Measurements from ENCODE around the gene SPEF2. TPM values are rescaled to one million over a fixed set of nuclear protein-coding genes. Genes with fewer than 3 reads are reported as not detected.

Gene SPEF2
- total and polyA plus RNA-seq, 5 experiments from 2014 or later = 9.9 to 13.7 (median 10.9) TPM

DNA sequence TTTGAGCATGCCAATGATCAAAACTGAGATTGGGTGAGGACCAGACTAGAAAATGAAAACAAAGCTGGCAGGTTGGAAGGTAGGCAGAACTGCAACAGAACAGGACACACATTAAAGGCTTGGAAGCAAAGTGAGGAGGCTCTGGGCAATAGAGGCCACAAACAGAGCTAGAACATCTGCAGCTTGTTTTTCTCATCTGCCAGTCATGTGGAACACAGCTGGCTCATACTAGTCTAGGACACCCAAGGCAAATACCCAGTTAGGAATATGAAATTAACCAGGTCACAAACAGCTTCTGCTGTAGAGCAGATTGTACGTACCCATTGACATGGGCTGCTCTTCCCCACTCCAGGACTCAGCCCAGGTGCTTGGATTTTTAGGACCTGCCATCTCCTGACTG, 61.7 kb downstream of the SPEF2 start:
- ATAC-seq (peak in 1 of 2 donors; percentile 28), DNase-seq (no peak)
- peak overlapping the region in 9 of 10 donors; percentile 12 to 93 (median 79) for H3K27ac Mint-ChIP-seq
- H3K9me3 Mint-ChIP-seq = no peaks in the 10 kb centered on the region
- H3K27me3 Mint-ChIP-seq = no peaks in the 10 kb centered on the region
- H3K4me1 Mint-ChIP-seq = peaks cover 16 to 51% (median 25%) of the 10 kb centered on the region in 4 donors
- peaks cover 0 to 7% (median 0%) of the 10 kb centered on the region in 3 donors for H3K36me3 Mint-ChIP-seq
- POLR2A ChIA-PET = interaction anchor here (0.7 to 1.4 kb wide), 4 partner anchors 8 to 179 kb away, joined by 3 to 6 read pairs (median 3); no protein-coding TSS in a partner anchor
- H3K4me3 Mint-ChIP-seq = peak overlapping the region in 3 of 10 donors; percentile 2 to 63 (median 44)

GRCh38 chr5:35681911-35682310, 64.2 kb downstream of the SPEF2 start:
- Mint-ChIP-seq H3K4me3 (no peak overlapping the region), H3K27ac (no peak overlapping the region), H3K4me1 (peaks cover 12 to 33% (median 18%) of the 10 kb centered on the region in 4 donors), H3K27me3 (no peaks in the 10 kb centered on the region), H3K9me3 (no peaks in the 10 kb centered on the region), H3K36me3 (peaks cover 0 to 4% (median 0%) of the 10 kb centered on the region in 3 donors)
- POLR2A ChIA-PET = interaction anchor here (1.1 kb wide), 1 partner anchor 10 kb away, joined by 3 read pairs; no protein-coding TSS in a partner anchor
- ATAC-seq (no peak), DNase-seq (no peak)

- no peak for DNase-seq
- Mint-ChIP-seq H3K27ac (no peak overlapping the region), H3K36me3 (peaks cover 0 to 4% (median 0%) of the 10 kb centered on the region in 3 donors), H3K27me3 (no peaks in the 10 kb centered on the region), H3K4me3 (no peak overlapping the region), H3K9me3 (no peaks in the 10 kb centered on the region), H3K4me1 (peaks cover 10 to 26% (median 13%) of the 10 kb centered on the region in 4 donors)
- POLR2A ChIA-PET = no interaction called here
- no peak for ATAC-seq
These were observed 65.8 kb downstream of the SPEF2 start for GRCh38 chr5:35683466-35683865.

DNA sequence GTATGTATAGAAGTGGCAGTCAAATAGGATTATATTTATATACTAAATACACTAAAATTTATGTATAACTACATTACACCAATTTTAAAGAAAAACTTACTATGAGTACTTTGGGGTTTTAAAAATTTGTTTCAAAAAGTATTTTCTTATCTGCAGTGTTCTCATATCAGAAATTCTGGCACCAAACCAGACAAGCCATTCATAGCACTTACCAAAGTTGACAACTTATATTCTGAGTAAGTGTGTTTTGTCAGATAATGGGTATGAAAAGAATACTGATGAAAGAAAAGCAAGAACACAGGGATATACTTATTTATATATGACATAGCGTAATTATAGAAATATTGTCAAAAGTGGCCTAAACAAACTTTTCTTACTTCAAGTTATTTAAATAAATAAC, 67.5 kb downstream of the SPEF2 start:
- DNase-seq = no peak
- Mint-ChIP-seq H3K9me3 (no peaks in the 10 kb centered on the region), H3K27ac (no peak overlapping the region), H3K4me3 (no peak overlapping the region), H3K36me3 (peaks cover 0 to 4% (median 0%) of the 10 kb centered on the region in 3 donors), H3K27me3 (no peaks in the 10 kb centered on the region), H3K4me1 (peaks cover 0 to 9% (median 4%) of the 10 kb centered on the region in 4 donors)
- POLR2A ChIA-PET = no interaction called here
- no peak for ATAC-seq

- POLR2A ChIA-PET = no interaction called here
- ATAC-seq = no peak
These were observed 70.3 kb downstream of the SPEF2 start for GRCh38 chr5:35687961-35688360.

GRCh38 chr5:35694481-35694880, 76.8 kb downstream of the SPEF2 start:
- Mint-ChIP-seq H3K27ac (no peak overlapping the region), H3K9me3 (no peaks in the 10 kb centered on the region), H3K4me3 (no peak overlapping the region), H3K36me3 (peaks cover 13 to 36% (median 25%) of the 10 kb centered on the region in 3 donors), H3K4me1 (peaks cover 0 to 19% (median 3%) of the 10 kb centered on the region in 4 donors), H3K27me3 (no peaks in the 10 kb centered on the region)
- ATAC-seq (no peak), DNase-seq (no peak)
- POLR2A ChIA-PET = no interaction called here

More at GRCh38 chr5:35687961-35688360, 70.3 kb downstream of the SPEF2 start:
- Mint-ChIP-seq H3K27ac (peak overlapping the region in 1 of 10 donors; percentile 12), H3K27me3 (no peaks in the 10 kb centered on the region), H3K4me3 (no peak overlapping the region), H3K36me3 (peaks cover 4 to 12% (median 9%) of the 10 kb centered on the region in 3 donors), H3K9me3 (no peaks in the 10 kb centered on the region), H3K4me1 (peaks cover 0 to 9% (median 3%) of the 10 kb centered on the region in 4 donors)
- no peak for DNase-seq

DNA sequence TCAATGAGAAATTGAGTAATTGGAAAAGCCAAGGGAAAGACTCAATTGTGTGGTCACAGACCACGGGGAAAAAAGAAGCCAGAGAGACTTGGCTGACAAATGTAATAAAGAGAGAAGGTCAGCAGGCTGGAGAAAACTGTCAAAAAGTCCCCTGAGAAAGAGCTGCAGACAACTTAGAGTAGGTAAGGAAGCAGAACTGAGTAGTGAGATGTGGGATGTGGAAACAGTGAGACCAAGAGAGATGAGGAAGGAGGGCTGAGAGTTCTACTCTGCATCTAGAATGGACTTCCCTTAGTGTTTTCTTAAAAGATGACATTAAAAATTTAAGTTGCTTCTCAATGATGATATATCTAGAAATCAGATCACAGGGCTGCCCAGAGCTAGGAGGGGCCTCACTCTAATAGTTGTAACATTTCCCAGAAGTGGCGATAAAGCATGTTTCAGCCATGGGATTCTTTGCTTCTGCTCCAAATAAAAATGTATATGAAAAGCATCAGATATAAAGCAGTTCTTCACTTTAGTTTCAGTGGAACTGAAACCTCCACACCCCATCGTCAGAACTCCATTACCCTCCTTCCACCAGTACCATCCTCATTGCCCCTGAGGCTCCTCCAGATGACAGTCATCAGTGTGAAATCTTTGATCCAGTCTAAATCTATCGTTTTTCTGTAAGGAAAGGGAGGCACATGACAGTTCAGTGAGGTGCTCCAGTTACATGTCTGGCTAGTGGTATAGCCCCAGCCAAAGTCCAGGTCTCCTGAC, 80.6 kb downstream of the SPEF2 start:
- peaks cover 21 to 42% (median 23%) of the 10 kb centered on the region in 3 donors for H3K36me3 Mint-ChIP-seq
- peaks cover 0 to 19% (median 2%) of the 10 kb centered on the region in 4 donors for H3K4me1 Mint-ChIP-seq
- ATAC-seq (no peak), DNase-seq (no peak)
- no peaks in the 10 kb centered on the region for H3K9me3 Mint-ChIP-seq
- peak overlapping the region in 1 of 10 donors; percentile 38 for H3K27ac Mint-ChIP-seq
- H3K27me3 Mint-ChIP-seq = no peaks in the 10 kb centered on the region
- POLR2A ChIA-PET = no interaction called here
- no peak overlapping the region for H3K4me3 Mint-ChIP-seq

DNA sequence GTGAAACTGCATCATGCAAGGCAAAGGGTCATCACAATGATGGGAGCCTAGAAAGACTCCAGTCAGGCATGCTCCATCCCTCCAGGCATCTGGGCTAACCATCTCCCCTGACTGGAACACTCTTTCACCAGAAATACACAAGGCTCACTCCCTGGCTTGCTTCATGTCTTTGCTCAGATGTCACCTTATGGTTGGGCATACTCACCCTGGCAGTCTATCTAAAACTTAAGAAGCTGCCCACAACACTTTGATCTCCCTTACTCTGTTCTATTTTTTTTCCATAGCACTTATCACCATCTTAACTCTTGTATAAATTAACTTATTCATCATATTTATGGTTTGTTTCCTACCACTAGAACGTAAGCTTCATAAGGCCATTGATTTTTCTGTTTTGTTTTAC, 90.0 kb downstream of the SPEF2 start:
- Mint-ChIP-seq H3K4me1 (peaks cover 10 to 25% (median 16%) of the 10 kb centered on the region in 4 donors), H3K36me3 (peaks cover 0 to 7% (median 3%) of the 10 kb centered on the region in 3 donors), H3K4me3 (no peak overlapping the region), H3K27ac (peak overlapping the region in 9 of 10 donors; percentile 3 to 74 (median 38)), H3K27me3 (no peaks in the 10 kb centered on the region), H3K9me3 (peaks cover 0 to 10% (median 0%) of the 10 kb centered on the region in 9 donors)
- peak in 4 of 10 donors; percentile 1 to 35 (median 19) for DNase-seq
- POLR2A ChIA-PET = no interaction called here
- peak; percentile 77 to 82 for ATAC-seq

GRCh38 chr5:35709688-35710087, 92.0 kb downstream of the SPEF2 start:
- H3K27ac Mint-ChIP-seq = peak overlapping the region in 1 of 10 donors; percentile 32
- peaks cover 10 to 25% (median 16%) of the 10 kb centered on the region in 4 donors for H3K4me1 Mint-ChIP-seq
- DNase-seq (no peak), ATAC-seq (no peak)
- POLR2A ChIA-PET = no interaction called here
- peaks cover 0 to 7% (median 3%) of the 10 kb centered on the region in 3 donors for H3K36me3 Mint-ChIP-seq
- peaks cover 0 to 10% (median 0%) of the 10 kb centered on the region in 9 donors for H3K9me3 Mint-ChIP-seq
- H3K4me3 Mint-ChIP-seq = no peak overlapping the region
- H3K27me3 Mint-ChIP-seq = no peaks in the 10 kb centered on the region

DNA sequence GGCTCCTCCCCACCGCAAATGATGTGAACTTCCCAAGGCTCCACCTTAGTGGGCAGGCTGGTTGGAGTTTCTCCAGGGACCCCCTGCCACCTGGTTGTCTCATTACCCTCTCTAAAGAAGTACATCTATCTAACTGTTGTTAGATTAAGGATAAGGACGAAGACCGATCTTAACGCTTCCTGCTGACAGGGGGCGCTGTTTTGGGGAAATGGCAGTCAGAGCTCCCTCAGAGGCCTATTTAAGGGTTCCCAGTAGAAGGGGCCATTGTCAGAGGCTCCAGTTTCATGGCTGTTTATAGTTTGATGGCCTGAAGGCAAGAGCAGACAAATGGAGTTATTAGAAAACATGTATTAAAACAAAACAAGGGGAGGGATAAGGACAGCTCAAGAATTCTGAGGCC, 100.1 kb downstream of the SPEF2 start:
- H3K4me1 Mint-ChIP-seq = peaks cover 0 to 11% (median 4%) of the 10 kb centered on the region in 4 donors
- no peak for ATAC-seq
- no peaks in the 10 kb centered on the region for H3K27me3 Mint-ChIP-seq
- H3K9me3 Mint-ChIP-seq = peaks cover 0 to 5% (median 0%) of the 10 kb centered on the region in 9 donors
- H3K27ac Mint-ChIP-seq = peak overlapping the region in 2 of 10 donors; percentile 50 to 84
- H3K36me3 Mint-ChIP-seq = peaks cover 0 to 6% (median 5%) of the 10 kb centered on the region in 3 donors
- POLR2A ChIA-PET = no interaction called here
- no peak for DNase-seq
- no peak overlapping the region for H3K4me3 Mint-ChIP-seq

- no peak for ATAC-seq
- H3K27ac Mint-ChIP-seq = no peak overlapping the region
- H3K9me3 Mint-ChIP-seq = peaks cover 0 to 16% (median 10%) of the 10 kb centered on the region in 9 donors
- H3K4me1 Mint-ChIP-seq = peaks cover 0 to 19% (median 7%) of the 10 kb centered on the region in 4 donors
- H3K27me3 Mint-ChIP-seq = no peaks in the 10 kb centered on the region
- H3K36me3 Mint-ChIP-seq = peaks cover 6 to 28% (median 11%) of the 10 kb centered on the region in 3 donors
- DNase-seq = no peak
- POLR2A ChIA-PET = no interaction called here
- H3K4me3 Mint-ChIP-seq = no peak overlapping the region
These were observed 118.1 kb downstream of the SPEF2 start for GRCh38 chr5:35735718-35736117.

DNA sequence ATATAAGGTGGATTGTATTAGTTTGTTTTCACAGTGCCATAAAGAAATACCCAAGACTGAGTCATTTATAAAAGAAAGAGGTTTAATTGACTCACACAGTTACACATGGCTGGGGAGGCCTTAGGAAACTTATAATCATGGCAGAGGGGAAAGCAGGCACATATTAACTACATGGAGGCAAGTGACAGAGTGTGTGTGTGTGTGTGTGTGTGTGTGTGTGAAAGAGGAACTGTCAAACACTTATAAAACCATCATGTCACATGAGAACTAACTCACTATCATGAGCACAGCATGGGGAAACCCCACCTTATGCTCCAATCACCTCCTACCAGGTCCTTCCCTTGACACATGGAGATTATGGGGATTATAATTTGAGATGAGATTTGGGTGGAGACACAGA, 118.6 kb downstream of the SPEF2 start:
- Mint-ChIP-seq H3K4me3 (no peak overlapping the region), H3K4me1 (peaks cover 0 to 24% (median 9%) of the 10 kb centered on the region in 4 donors), H3K9me3 (peaks cover 0 to 16% (median 10%) of the 10 kb centered on the region in 9 donors), H3K27me3 (no peaks in the 10 kb centered on the region), H3K27ac (no peak overlapping the region), H3K36me3 (peaks cover 6 to 28% (median 11%) of the 10 kb centered on the region in 3 donors)
- DNase-seq = no peak
- no peak for ATAC-seq
- POLR2A ChIA-PET = no interaction called here

GRCh38 chr5:35741126-35741716, 123.6 kb downstream of the SPEF2 start:
- H3K27ac Mint-ChIP-seq = peak overlapping the region in 1 of 10 donors; percentile 17

More at GRCh38 chr5:35741126-35741716, 123.6 kb downstream of the SPEF2 start:
- Mint-ChIP-seq H3K36me3 (peaks cover 6 to 28% (median 14%) of the 10 kb centered on the region in 3 donors), H3K4me3 (no peak overlapping the region), H3K4me1 (peaks cover 0 to 38% (median 15%) of the 10 kb centered on the region in 4 donors), H3K9me3 (peaks cover 0 to 20% (median 12%) of the 10 kb centered on the region in 9 donors), H3K27me3 (no peaks in the 10 kb centered on the region)
- DNase-seq (no peak), ATAC-seq (no peak)
- POLR2A ChIA-PET = no interaction called here
